ENCODE measurements around the gene CCM2L. TPM values are rescaled to one million over a fixed set of nuclear protein-coding genes. Genes with fewer than 3 reads are reported as not detected.

Gene CCM2L
- total RNA-seq, 5 donors from 2014 or later (not counting 1 experiment from before 2014, with no cell fraction given) = not detected

- ATAC-seq (replicated peaks in 1 of 4) (no peak), DNase-seq (no peak)
- Histone ChIP-seq H3K36me3 (ENCODE audit: control insufficient read depth in 2 of 2, extremely low read depth in 1 of 2, insufficient read depth in 1 of 2, low read length in 1 of 2) (no peaks in the 10 kb centered on the region), H3K4me3 (ENCODE audit: control insufficient read depth in 1 of 2, extremely low read depth in 1 of 2, low read length in 1 of 2) (no peak overlapping the region), H3K27me3 (replicated peaks in 1 of 2; ENCODE audit: control insufficient read depth in 2 of 2, extremely low read depth in 1 of 2, insufficient read depth in 2 of 2, low read length in 1 of 2) (peaks cover 0 to 24% of the 10 kb centered on the region in 2 experiments), H3K4me1 (ENCODE audit: control insufficient read depth in 1 of 2, extremely low read depth in 1 of 2, insufficient read depth in 2 of 2, low read length in 2 of 2) (no peaks in the 10 kb centered on the region), H3K27ac (ENCODE audit: low read length) (no peak overlapping the region), H3K9me3 (no peaks in the 10 kb centered on the region)
- Mint-ChIP-seq H3K36me3 (no peaks in the 10 kb centered on the region), H3K27me3 (peaks cover 14% of the 10 kb centered on the region in 2 donors), H3K4me1 (peaks cover 0 to 5% (median 0%) of the 10 kb centered on the region in 3 donors), H3K27ac (no peak overlapping the region), H3K9me3 (no peaks in the 10 kb centered on the region), H3K4me3 (no peak overlapping the region)
- POLR2A ChIA-PET = no interaction called here
- CTCF ChIA-PET = no interaction called here
- 78% methylated on average over 4 of the region's 6 CpGs for WGBS (ENCODE audit: insufficient coverage)
Observed at GRCh38 chr20:32067234-32067821, 57.1 kb downstream of the CCM2L start.

GRCh38 chr20:32068174-32068573 lies 57.9 kb downstream of the CCM2L start:
- no peak overlapping the region for H3K27ac ChIP-seq (ENCODE audit: low read length)

GRCh38 chr20:32069711-32070110 lies 59.5 kb downstream of the CCM2L start:
- CTCF ChIA-PET = no interaction called here
- H3K36me3 Mint-ChIP-seq = no peaks in the 10 kb centered on the region
- ATAC-seq (replicated peaks in 1 of 4) = no peak
- H3K4me1 Mint-ChIP-seq = peaks cover 0 to 3% (median 0%) of the 10 kb centered on the region in 3 donors
- Histone ChIP-seq H3K27ac (ENCODE audit: low read length) (no peak overlapping the region), H3K36me3 (ENCODE audit: control insufficient read depth in 2 of 2, extremely low read depth in 1 of 2, insufficient read depth in 1 of 2, low read length in 1 of 2) (no peaks in the 10 kb centered on the region), H3K9me3 (no peaks in the 10 kb centered on the region), H3K27me3 (replicated peaks in 1 of 2; ENCODE audit: control insufficient read depth in 2 of 2, extremely low read depth in 1 of 2, insufficient read depth in 2 of 2, low read length in 1 of 2) (peaks cover 0 to 19% of the 10 kb centered on the region in 2 experiments), H3K4me3 (ENCODE audit: control insufficient read depth in 1 of 2, extremely low read depth in 1 of 2, low read length in 1 of 2) (no peak overlapping the region), H3K4me1 (ENCODE audit: control insufficient read depth in 1 of 2, extremely low read depth in 1 of 2, insufficient read depth in 2 of 2, low read length in 2 of 2) (no peaks in the 10 kb centered on the region)
- H3K27me3 Mint-ChIP-seq = peaks cover 16 to 18% of the 10 kb centered on the region in 2 donors
- no peak overlapping the region for H3K27ac Mint-ChIP-seq
- POLR2A ChIA-PET = no interaction called here
- no peaks in the 10 kb centered on the region for H3K9me3 Mint-ChIP-seq
- no peak for DNase-seq
- no peak overlapping the region for H3K4me3 Mint-ChIP-seq

More at GRCh38 chr20:32068174-32068573, 57.9 kb downstream of the CCM2L start:
- Mint-ChIP-seq H3K9me3 (no peaks in the 10 kb centered on the region), H3K36me3 (no peaks in the 10 kb centered on the region), H3K27ac (no peak overlapping the region), H3K27me3 (peaks cover 14% of the 10 kb centered on the region in 2 donors), H3K4me3 (no peak overlapping the region), H3K4me1 (peaks cover 0 to 3% (median 0%) of the 10 kb centered on the region in 3 donors)
- Histone ChIP-seq H3K27me3 (replicated peaks in 1 of 2; ENCODE audit: control insufficient read depth in 2 of 2, extremely low read depth in 1 of 2, insufficient read depth in 2 of 2, low read length in 1 of 2) (peaks cover 0 to 16% of the 10 kb centered on the region in 2 experiments), H3K36me3 (ENCODE audit: control insufficient read depth in 2 of 2, extremely low read depth in 1 of 2, insufficient read depth in 1 of 2, low read length in 1 of 2) (no peaks in the 10 kb centered on the region), H3K4me3 (ENCODE audit: control insufficient read depth in 1 of 2, extremely low read depth in 1 of 2, low read length in 1 of 2) (no peak overlapping the region), H3K4me1 (ENCODE audit: control insufficient read depth in 1 of 2, extremely low read depth in 1 of 2, insufficient read depth in 2 of 2, low read length in 2 of 2) (no peaks in the 10 kb centered on the region), H3K9me3 (no peaks in the 10 kb centered on the region)
- ChIA-PET POLR2A (no interaction called here), CTCF (no interaction called here)
- DNase-seq (no peak), ATAC-seq (replicated peaks in 1 of 4) (no peak)
- WGBS (ENCODE audit: insufficient coverage) = no CpG with 5 or more reads among the region's 2 CpGs

GRCh38 chr20:32070282-32070681 lies 60.0 kb downstream of the CCM2L start:
- Mint-ChIP-seq H3K27me3 (peaks cover 18 to 20% of the 10 kb centered on the region in 2 donors), H3K36me3 (no peaks in the 10 kb centered on the region), H3K27ac (peak overlapping the region in 1 of 2 donors; percentile 26), H3K4me1 (peaks cover 0 to 3% (median 0%) of the 10 kb centered on the region in 3 donors), H3K4me3 (no peak overlapping the region), H3K9me3 (no peaks in the 10 kb centered on the region)
- POLR2A ChIA-PET = no interaction called here
- Histone ChIP-seq H3K27ac (ENCODE audit: low read length) (no peak overlapping the region), H3K36me3 (ENCODE audit: control insufficient read depth in 2 of 2, extremely low read depth in 1 of 2, insufficient read depth in 1 of 2, low read length in 1 of 2) (no peaks in the 10 kb centered on the region), H3K4me1 (ENCODE audit: control insufficient read depth in 1 of 2, extremely low read depth in 1 of 2, insufficient read depth in 2 of 2, low read length in 2 of 2) (no peaks in the 10 kb centered on the region), H3K4me3 (ENCODE audit: control insufficient read depth in 1 of 2, extremely low read depth in 1 of 2, low read length in 1 of 2) (no peak overlapping the region), H3K27me3 (replicated peaks in 1 of 2; ENCODE audit: control insufficient read depth in 2 of 2, extremely low read depth in 1 of 2, insufficient read depth in 2 of 2, low read length in 1 of 2) (peaks cover 0 to 23% of the 10 kb centered on the region in 2 experiments), H3K9me3 (no peaks in the 10 kb centered on the region)
- 89% methylated on average over 1 of the region's 1 CpG for WGBS (ENCODE audit: insufficient coverage)
- ATAC-seq (replicated peaks in 1 of 4) (no peak), DNase-seq (no peak)
- CTCF ChIA-PET = no interaction called here

- Mint-ChIP-seq H3K27ac (no peak overlapping the region), H3K9me3 (no peaks in the 10 kb centered on the region), H3K4me3 (no peak overlapping the region), H3K4me1 (peaks cover 0 to 3% (median 0%) of the 10 kb centered on the region in 3 donors), H3K27me3 (peaks cover 18 to 19% of the 10 kb centered on the region in 2 donors), H3K36me3 (no peaks in the 10 kb centered on the region)
- H3K9me3 ChIP-seq = no peaks in the 10 kb centered on the region
- H3K27me3 ChIP-seq (replicated peaks in 1 of 2; ENCODE audit: control insufficient read depth in 2 of 2, extremely low read depth in 1 of 2, insufficient read depth in 2 of 2, low read length in 1 of 2) = peaks cover 0 to 23% of the 10 kb centered on the region in 2 experiments
- no peaks in the 10 kb centered on the region for H3K36me3 ChIP-seq (ENCODE audit: control insufficient read depth in 2 of 2, extremely low read depth in 1 of 2, insufficient read depth in 1 of 2, low read length in 1 of 2)
- CTCF ChIA-PET = no interaction called here
- DNase-seq = no peak
- no peaks in the 10 kb centered on the region for H3K4me1 ChIP-seq (ENCODE audit: control insufficient read depth in 1 of 2, extremely low read depth in 1 of 2, insufficient read depth in 2 of 2, low read length in 2 of 2)
- POLR2A ChIA-PET = no interaction called here
- 17% methylated on average over 1 of the region's 4 CpGs for WGBS (ENCODE audit: insufficient coverage)
- H3K27ac ChIP-seq (ENCODE audit: low read length) = no peak overlapping the region
- H3K4me3 ChIP-seq (ENCODE audit: control insufficient read depth in 1 of 2, extremely low read depth in 1 of 2, low read length in 1 of 2) = no peak overlapping the region
- ATAC-seq (replicated peaks in 1 of 4) = no peak
Observed at GRCh38 chr20:32070690-32071213, 60.5 kb downstream of the CCM2L start.

- Histone ChIP-seq H3K27ac (ENCODE audit: low read length) (no peak overlapping the region), H3K27me3 (replicated peaks in 1 of 2; ENCODE audit: control insufficient read depth in 2 of 2, extremely low read depth in 1 of 2, insufficient read depth in 2 of 2, low read length in 1 of 2) (peaks cover 0 to 23% of the 10 kb centered on the region in 2 experiments), H3K36me3 (ENCODE audit: control insufficient read depth in 2 of 2, extremely low read depth in 1 of 2, insufficient read depth in 1 of 2, low read length in 1 of 2) (no peaks in the 10 kb centered on the region), H3K9me3 (no peaks in the 10 kb centered on the region), H3K4me1 (ENCODE audit: control insufficient read depth in 1 of 2, extremely low read depth in 1 of 2, insufficient read depth in 2 of 2, low read length in 2 of 2) (no peaks in the 10 kb centered on the region), H3K4me3 (ENCODE audit: control insufficient read depth in 1 of 2, extremely low read depth in 1 of 2, low read length in 1 of 2) (no peak overlapping the region)
- Mint-ChIP-seq H3K9me3 (no peaks in the 10 kb centered on the region), H3K27ac (no peak overlapping the region), H3K4me3 (no peak overlapping the region), H3K36me3 (no peaks in the 10 kb centered on the region), H3K4me1 (peaks cover 0 to 3% (median 0%) of the 10 kb centered on the region in 3 donors), H3K27me3 (peaks cover 19 to 21% of the 10 kb centered on the region in 2 donors)
- ChIA-PET CTCF (no interaction called here), POLR2A (no interaction called here)
- DNase-seq (no peak), ATAC-seq (replicated peaks in 1 of 4) (no peak)
- WGBS (ENCODE audit: insufficient coverage) = 88% methylated on average over 10 of the region's 17 CpGs
Observed at GRCh38 chr20:32071395-32072167, 61.3 kb downstream of the CCM2L start.

All from T-cell (primary cell).